H1 (cell line): ENCODE data around the gene KIAA1328.

Experiments
- ASH2L ChIP-seq: fragments of 200-600, 300-600 bp; sonication (generic); IDR thresholded peaks from one replicate; pipeline ENCODE4 v1.7.1; 2017; ENCODE audit warnings: low read length
- CEBPB ChIP-seq: IDR thresholded peaks from 2 replicates; pipeline ENCODE4 v1.6.1; 2012; ENCODE audit warnings: low read depth, low read length
- EP300 ChIP-seq, 2 experiments: IDR thresholded peaks; 1 replicate in 1 of 2; 2 replicates in 1 of 2; pipeline ENCODE4 v1.6.1; 2011 to 2012; ENCODE audit warnings: low read depth in 2 of 2, low read length in 2 of 2, mild to moderate bottlenecking in 2 of 2, borderline replicate concordance in 1 of 2, inconsistent platforms in 1 of 2, moderate library complexity in 1 of 2
- GTF2F1 ChIP-seq: IDR thresholded peaks from 2 replicates; pipeline ENCODE4 v1.6.1; 2012; ENCODE audit warnings: low read depth, low read length, improper control_type of control experiment, borderline replicate concordance
- HDAC2 ChIP-seq, 2 experiments: fragments of 300-600 bp in 1 of 2; sonication (generic) in 1 of 2; IDR thresholded peaks; 2 replicates each; pipeline ENCODE4 v1.6.1; 2011 to 2012; ENCODE audit warnings: low read depth in 2 of 2, low read length in 2 of 2, mild to moderate bottlenecking in 2 of 2, moderate library complexity in 2 of 2, borderline replicate concordance in 1 of 2, inconsistent platforms in 1 of 2
- JUND ChIP-seq: IDR thresholded peaks from 2 replicates; pipeline ENCODE4 v1.6.1; 2011; ENCODE audit warnings: mild to moderate bottlenecking, improper control_type of control experiment, low read length
- KDM1A ChIP-seq: fragments of 200-600, 300-600 bp; sonication (generic); IDR thresholded peaks from 2 replicates; pipeline ENCODE4 v1.7.1; 2016; ENCODE audit warnings: mild to moderate bottlenecking, low read length, borderline replicate concordance
- POLR2A ChIP-seq, 2 experiments: IDR thresholded peaks; 1 replicate in 1 of 2; 2 replicates in 1 of 2; pipeline ENCODE4 v1.6.1; 2011; ENCODE audit warnings: low read depth in 2 of 2, low read length in 2 of 2, mild to moderate bottlenecking in 2 of 2; ENCODE audit errors: control extremely low read depth in 1 of 2
- POLR2AphosphoS5 ChIP-seq: IDR thresholded peaks from 2 replicates; pipeline ENCODE4 v1.6.1; 2011; ENCODE audit warnings: low read depth, low read length
- SIN3A ChIP-seq, 2 experiments: IDR thresholded peaks in 1 of 2; conservative IDR thresholded peaks in 1 of 2; 2 replicates each; pipeline ENCODE4 v1.6.1; 2011 to 2012; ENCODE audit warnings: low read length in 2 of 2, improper control_type of control experiment in 1 of 2, low read depth in 1 of 2, mild to moderate bottlenecking in 1 of 2
- TBP ChIP-seq: IDR thresholded peaks from 2 replicates; pipeline ENCODE4 v1.6.1; 2011; ENCODE audit warnings: low read depth, low read length, improper control_type of control experiment
- YY1 ChIP-seq: IDR thresholded peaks from 2 replicates; pipeline ENCODE4 v1.6.1; 2011; ENCODE audit warnings: low read depth, mild to moderate bottlenecking, low read length
- TF ChIP-seq, protein P1 (sequence below), 3 experiments: IDR thresholded peaks; 1 replicate in 2 of 3; 2 replicates in 1 of 3; pipeline versions ENCODE4 v1.5.1 to v1.6.1; 2011; ENCODE audit warnings: low read length in 3 of 3, mild to moderate bottlenecking in 3 of 3, inconsistent platforms in 2 of 3, low read depth in 1 of 3, moderate library complexity in 1 of 3; ENCODE audit not compliant: insufficient read depth in 1 of 3; ENCODE audit errors: control extremely low read depth in 1 of 3

DNA sequence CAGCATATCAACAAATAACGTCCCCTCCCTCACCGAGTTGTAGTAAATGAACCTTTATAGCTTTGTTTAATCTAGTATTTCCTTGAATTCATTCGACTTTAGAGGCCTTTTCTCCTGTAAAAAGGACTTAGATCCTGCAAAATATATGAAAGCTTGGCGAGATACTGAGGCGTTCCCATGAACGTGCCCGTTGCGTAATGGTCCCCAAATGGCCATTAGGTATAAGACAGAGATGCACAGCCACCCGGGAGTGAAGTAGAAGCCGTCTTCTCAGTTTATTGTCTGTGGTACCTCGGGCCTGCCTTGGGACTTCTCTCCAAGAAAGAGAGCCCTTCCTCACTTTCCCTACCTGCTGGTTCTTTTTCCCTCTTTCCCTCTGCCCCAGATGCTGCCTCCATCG, 426.0 kb downstream of the KIAA1328 start:
- TF ChIP-seq POLR2A (IDR thresholded peaks at IDR 0.05; ENCODE audit: control extremely low read depth in 1 of 2, low read depth in 2 of 2, low read length in 2 of 2), result no peak
- TF ChIP-seq POLR2AphosphoS5, result no peak
- TF ChIP-seq SIN3A (conservative IDR thresholded peaks at IDR 0.05 in 1 of 2, IDR thresholded peaks at IDR 0.05 in 1 of 2; ENCODE audit: low read depth in 1 of 2, low read length in 2 of 2), result no peak
- no peak for TF ChIP-seq EP300 (IDR thresholded peaks at IDR 0.05; ENCODE audit: borderline replicate concordance in 1 of 2, low read depth in 2 of 2, low read length in 2 of 2)
- no peak for TF ChIP-seq JUND
- TF ChIP-seq, protein P1, sequence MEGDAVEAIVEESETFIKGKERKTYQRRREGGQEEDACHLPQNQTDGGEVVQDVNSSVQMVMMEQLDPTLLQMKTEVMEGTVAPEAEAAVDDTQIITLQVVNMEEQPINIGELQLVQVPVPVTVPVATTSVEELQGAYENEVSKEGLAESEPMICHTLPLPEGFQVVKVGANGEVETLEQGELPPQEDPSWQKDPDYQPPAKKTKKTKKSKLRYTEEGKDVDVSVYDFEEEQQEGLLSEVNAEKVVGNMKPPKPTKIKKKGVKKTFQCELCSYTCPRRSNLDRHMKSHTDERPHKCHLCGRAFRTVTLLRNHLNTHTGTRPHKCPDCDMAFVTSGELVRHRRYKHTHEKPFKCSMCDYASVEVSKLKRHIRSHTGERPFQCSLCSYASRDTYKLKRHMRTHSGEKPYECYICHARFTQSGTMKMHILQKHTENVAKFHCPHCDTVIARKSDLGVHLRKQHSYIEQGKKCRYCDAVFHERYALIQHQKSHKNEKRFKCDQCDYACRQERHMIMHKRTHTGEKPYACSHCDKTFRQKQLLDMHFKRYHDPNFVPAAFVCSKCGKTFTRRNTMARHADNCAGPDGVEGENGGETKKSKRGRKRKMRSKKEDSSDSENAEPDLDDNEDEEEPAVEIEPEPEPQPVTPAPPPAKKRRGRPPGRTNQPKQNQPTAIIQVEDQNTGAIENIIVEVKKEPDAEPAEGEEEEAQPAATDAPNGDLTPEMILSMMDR (IDR thresholded peaks at IDR 0.05; ENCODE audit: control extremely low read depth in 1 of 3, insufficient read depth in 1 of 3, low read depth in 1 of 3, low read length in 3 of 3), result no peak
- no peak for TF ChIP-seq HDAC2 (IDR thresholded peaks at IDR 0.05; ENCODE audit: borderline replicate concordance in 1 of 2, low read depth in 2 of 2, low read length in 2 of 2)
- TF ChIP-seq YY1, result no peak
- TF ChIP-seq TBP, result no peak
- no peak for TF ChIP-seq ASH2L
- TF ChIP-seq KDM1A, result no peak
- no peak; the same call in 1 of the 2 replicates for TF ChIP-seq CEBPB
- no peak for TF ChIP-seq GTF2F1
